Neural cell (in vitro differentiated cells): ENCODE results near the gene XXYLT1. TPM values are rescaled to one million over a fixed set of nuclear protein-coding genes. Genes with fewer than 3 reads are reported as not detected.

Experiments used
- H2AFZ ChIP-seq: fragments of 200-600, 300-800 bp; sonication (generic), shearing (Covaris generic); 2 replicates; pipeline ENCODE4 v1.6.0; 2014; ENCODE audit warnings: low read depth, mild to moderate bottlenecking, antibody characterized with exemption, low read length, moderate library complexity
- H3F3A ChIP-seq: fragments of 200-600 bp; shearing (Covaris generic); 2 replicates; pipeline ENCODE4 v1.6.1; 2016; ENCODE audit warnings: mild to moderate bottlenecking, moderate library complexity, mixed read lengths, antibody characterized with exemption, low read length; ENCODE audit not compliant: insufficient read depth, poor library complexity, severe bottlenecking
- H3K27ac ChIP-seq: fragments of 200-600, 300-800 bp; sonication (generic), shearing (Covaris generic); 2 replicates; pipeline ENCODE4 v1.5.1; 2014; ENCODE audit warnings: mild to moderate bottlenecking, low read length, moderate library complexity
- H3K27me3 ChIP-seq: fragments of 300-800, 200-600 bp; sonication (generic), shearing (Covaris generic); 2 replicates; pipeline ENCODE4 v1.6.0; 2014; ENCODE audit warnings: mild to moderate bottlenecking, low read depth, low read length, moderate library complexity; ENCODE audit not compliant: insufficient read depth
- H3K36me3 ChIP-seq: fragments of 300-800, 200-600 bp; sonication (generic), shearing (Covaris generic); 2 replicates; pipeline ENCODE4 v1.5.1; 2014; ENCODE audit warnings: mild to moderate bottlenecking, antibody characterized with exemption, low read length, moderate library complexity; ENCODE audit not compliant: insufficient read depth
- H3K4me2 ChIP-seq: fragments of 300-800, 200-600 bp; sonication (generic), shearing (Covaris generic); 2 replicates; pipeline ENCODE4 v1.6.0; 2014; ENCODE audit warnings: mild to moderate bottlenecking, low read length
- H3K4me3 ChIP-seq: fragments of 300-800, 200-600 bp; sonication (generic), shearing (Covaris generic); 2 replicates; pipeline ENCODE4 v1.5.1; 2014; ENCODE audit warnings: mild to moderate bottlenecking, low read length, moderate library complexity
- H3K79me2 ChIP-seq: fragments of 200-600 bp; shearing (Covaris generic); replicated peaks from 2 replicates; pipeline ENCODE4 v1.6.0; 2014; ENCODE audit warnings: mild to moderate bottlenecking, low read length, moderate library complexity; ENCODE audit not compliant: insufficient read depth
- H3K9ac ChIP-seq: fragments of 300-800, 200-600 bp; sonication (generic), shearing (Covaris generic); 2 replicates; pipeline ENCODE4 v1.6.1; 2016; ENCODE audit warnings: mild to moderate bottlenecking, low read length, mixed read lengths
- H3K9me2 ChIP-seq: fragments of 200-600 bp; shearing (Covaris generic); 2 replicates; pipeline ENCODE4 v1.6.1; 2016; ENCODE audit warnings: mild to moderate bottlenecking, low read length, mixed read lengths; ENCODE audit not compliant: insufficient read depth
- H3K9me3 ChIP-seq: fragments of 200-600, 300-800 bp; sonication (generic), shearing (Covaris generic); 2 replicates; pipeline ENCODE4 v1.6.1; 2016; ENCODE audit warnings: mild to moderate bottlenecking, mixed run types, low read length, moderate library complexity, mixed read lengths
- H4K20me1 ChIP-seq: fragments of 200-600 bp; shearing (Covaris generic); 2 replicates; pipeline ENCODE4 v1.6.1; 2016; ENCODE audit warnings: mild to moderate bottlenecking, mixed run types; ENCODE audit not compliant: insufficient read depth
- EP300 ChIP-seq: fragments of 450-650 bp; conservative IDR thresholded peaks from 2 replicates; pipeline ENCODE4 v1.6.1; 2014; ENCODE audit warnings: antibody characterized with exemption, mild to moderate bottlenecking, moderate library complexity; ENCODE audit not compliant: poor library complexity, severe bottlenecking
- EZH2 ChIP-seq: fragments of 200-600, 300-800 bp; shearing (Covaris generic), sonication (generic); IDR thresholded peaks from 2 replicates; pipeline ENCODE4 v1.6.1; 2014; ENCODE audit warnings: antibody characterized with exemption, low read length, borderline replicate concordance, mild to moderate bottlenecking; ENCODE audit not compliant: insufficient read depth, poor library complexity, severe bottlenecking
- MXI1 ChIP-seq: fragments of 450-650 bp; conservative IDR thresholded peaks from 2 replicates; pipeline ENCODE4 v1.6.1; 2014; ENCODE audit warnings: antibody characterized with exemption, mild to moderate bottlenecking; ENCODE audit not compliant: poor library complexity, severe bottlenecking
- POLR2AphosphoS5 ChIP-seq: IDR thresholded peaks from 2 replicates; pipeline ENCODE4 v1.6.1; 2012
- RAD21 ChIP-seq: fragments of 450-650 bp; conservative IDR thresholded peaks from 2 replicates; pipeline ENCODE4 v1.6.1; 2014; ENCODE audit warnings: antibody characterized with exemption, mild to moderate bottlenecking, moderate library complexity
- SMC3 ChIP-seq: fragments of 450-650 bp; conservative IDR thresholded peaks from 2 replicates; pipeline ENCODE4 v1.6.1; 2014; ENCODE audit warnings: antibody characterized with exemption, mild to moderate bottlenecking, moderate library complexity; ENCODE audit not compliant: poor library complexity
- TAF1 ChIP-seq: IDR thresholded peaks from 2 replicates; pipeline ENCODE4 v1.6.1; 2012; ENCODE audit warnings: low read depth
- polyA plus RNA-seq: library from polyadenylated mRNA; depleted of rRNA; stranded (reverse); fragments of >200 nt; gene quantifications from 2 replicates; pipeline ENCODE4 v1.2.3, GENCODE V29; 2014
- TF ChIP-seq, protein P1 (sequence below): fragments of 450-650 bp; IDR thresholded peaks from 2 replicates; pipeline ENCODE4 v1.5.1; 2014; ENCODE audit warnings: antibody characterized with exemption, mild to moderate bottlenecking, moderate library complexity; ENCODE audit not compliant: poor library complexity, severe bottlenecking
- TF ChIP-seq, protein P2 (sequence below): IDR thresholded peaks from 2 replicates; pipeline ENCODE4 v1.6.1; 2012; ENCODE audit warnings: borderline replicate concordance

Gene XXYLT1
- polyA plus RNA-seq, 1 donor from 2014 or later: 25.4 TPM

DNA sequence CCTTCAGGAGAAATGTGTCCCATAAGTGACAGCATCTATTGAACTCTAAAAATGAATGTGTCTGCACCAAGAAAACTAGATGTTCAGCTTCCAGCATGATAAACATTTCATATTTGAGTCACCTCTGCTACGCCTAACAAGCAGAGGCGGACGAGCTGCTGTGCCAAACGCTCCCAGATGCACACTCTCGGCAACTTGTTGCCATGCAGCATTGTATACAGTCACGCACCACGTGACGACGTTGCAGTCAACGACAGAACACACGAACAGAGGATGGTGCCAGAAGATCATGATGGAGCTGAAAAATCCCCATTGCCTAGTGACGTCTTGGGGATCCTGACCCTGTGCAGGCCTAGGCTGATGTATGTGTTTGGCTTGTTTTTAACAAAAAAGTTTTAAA is 137.5 kb downstream of the XXYLT1 start:
- Histone ChIP-seq H3K36me3 (no peaks in the 10 kb centered on the region), H3K27me3 (no peaks in the 10 kb centered on the region), H3K4me2 (no peak overlapping the region), H3K9me2 (no peaks in the 10 kb centered on the region), H3K79me2 (no peaks in the 10 kb centered on the region), H3F3A (no peaks in the 10 kb centered on the region), H2AFZ (no peak overlapping the region), H3K27ac (no peak overlapping the region), H4K20me1 (no peaks in the 10 kb centered on the region), H3K9ac (no peak overlapping the region), H3K4me3 (no peak overlapping the region), H3K9me3 (no peaks in the 10 kb centered on the region)
- no peak for TF ChIP-seq SMC3

DNA sequence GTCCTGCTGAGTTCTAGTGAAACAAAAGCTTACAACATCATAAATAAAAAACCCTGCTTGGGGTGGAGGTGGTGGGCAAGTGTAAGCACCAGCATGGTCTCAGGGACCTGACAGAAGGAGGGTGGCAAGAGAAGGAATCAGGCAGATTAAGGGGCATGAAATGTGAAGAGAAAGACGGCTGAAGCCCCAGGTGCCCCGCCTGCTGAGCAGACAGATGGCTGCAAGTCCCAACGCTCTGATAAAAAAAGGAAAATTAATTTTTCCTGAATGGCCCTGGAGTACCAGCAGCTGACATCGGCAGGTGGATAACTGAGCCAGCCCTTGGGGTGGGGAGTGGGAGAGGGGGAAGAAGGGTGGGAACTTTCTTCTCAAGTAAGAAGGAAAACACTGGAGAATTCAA is 137.9 kb downstream of the XXYLT1 start:
- Histone ChIP-seq H3K36me3 (no peaks in the 10 kb centered on the region), H3K79me2 (no peaks in the 10 kb centered on the region), H4K20me1 (no peaks in the 10 kb centered on the region), H3K27me3 (no peaks in the 10 kb centered on the region), H3F3A (no peaks in the 10 kb centered on the region), H3K9me2 (no peaks in the 10 kb centered on the region), H3K4me2 (no peak overlapping the region), H3K4me3 (no peak overlapping the region), H2AFZ (no peak overlapping the region), H3K9me3 (no peaks in the 10 kb centered on the region), H3K9ac (no peak overlapping the region), H3K27ac (no peak overlapping the region)
- TF ChIP-seq EP300 (no peak), SMC3 (no peak), RAD21 (no peak), POLR2AphosphoS5 (no peak), TAF1 (no peak), EZH2 (no peak), MXI1 (no peak)
- TF ChIP-seq, protein P1, sequence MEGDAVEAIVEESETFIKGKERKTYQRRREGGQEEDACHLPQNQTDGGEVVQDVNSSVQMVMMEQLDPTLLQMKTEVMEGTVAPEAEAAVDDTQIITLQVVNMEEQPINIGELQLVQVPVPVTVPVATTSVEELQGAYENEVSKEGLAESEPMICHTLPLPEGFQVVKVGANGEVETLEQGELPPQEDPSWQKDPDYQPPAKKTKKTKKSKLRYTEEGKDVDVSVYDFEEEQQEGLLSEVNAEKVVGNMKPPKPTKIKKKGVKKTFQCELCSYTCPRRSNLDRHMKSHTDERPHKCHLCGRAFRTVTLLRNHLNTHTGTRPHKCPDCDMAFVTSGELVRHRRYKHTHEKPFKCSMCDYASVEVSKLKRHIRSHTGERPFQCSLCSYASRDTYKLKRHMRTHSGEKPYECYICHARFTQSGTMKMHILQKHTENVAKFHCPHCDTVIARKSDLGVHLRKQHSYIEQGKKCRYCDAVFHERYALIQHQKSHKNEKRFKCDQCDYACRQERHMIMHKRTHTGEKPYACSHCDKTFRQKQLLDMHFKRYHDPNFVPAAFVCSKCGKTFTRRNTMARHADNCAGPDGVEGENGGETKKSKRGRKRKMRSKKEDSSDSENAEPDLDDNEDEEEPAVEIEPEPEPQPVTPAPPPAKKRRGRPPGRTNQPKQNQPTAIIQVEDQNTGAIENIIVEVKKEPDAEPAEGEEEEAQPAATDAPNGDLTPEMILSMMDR: no peak
- TF ChIP-seq, protein P2, sequence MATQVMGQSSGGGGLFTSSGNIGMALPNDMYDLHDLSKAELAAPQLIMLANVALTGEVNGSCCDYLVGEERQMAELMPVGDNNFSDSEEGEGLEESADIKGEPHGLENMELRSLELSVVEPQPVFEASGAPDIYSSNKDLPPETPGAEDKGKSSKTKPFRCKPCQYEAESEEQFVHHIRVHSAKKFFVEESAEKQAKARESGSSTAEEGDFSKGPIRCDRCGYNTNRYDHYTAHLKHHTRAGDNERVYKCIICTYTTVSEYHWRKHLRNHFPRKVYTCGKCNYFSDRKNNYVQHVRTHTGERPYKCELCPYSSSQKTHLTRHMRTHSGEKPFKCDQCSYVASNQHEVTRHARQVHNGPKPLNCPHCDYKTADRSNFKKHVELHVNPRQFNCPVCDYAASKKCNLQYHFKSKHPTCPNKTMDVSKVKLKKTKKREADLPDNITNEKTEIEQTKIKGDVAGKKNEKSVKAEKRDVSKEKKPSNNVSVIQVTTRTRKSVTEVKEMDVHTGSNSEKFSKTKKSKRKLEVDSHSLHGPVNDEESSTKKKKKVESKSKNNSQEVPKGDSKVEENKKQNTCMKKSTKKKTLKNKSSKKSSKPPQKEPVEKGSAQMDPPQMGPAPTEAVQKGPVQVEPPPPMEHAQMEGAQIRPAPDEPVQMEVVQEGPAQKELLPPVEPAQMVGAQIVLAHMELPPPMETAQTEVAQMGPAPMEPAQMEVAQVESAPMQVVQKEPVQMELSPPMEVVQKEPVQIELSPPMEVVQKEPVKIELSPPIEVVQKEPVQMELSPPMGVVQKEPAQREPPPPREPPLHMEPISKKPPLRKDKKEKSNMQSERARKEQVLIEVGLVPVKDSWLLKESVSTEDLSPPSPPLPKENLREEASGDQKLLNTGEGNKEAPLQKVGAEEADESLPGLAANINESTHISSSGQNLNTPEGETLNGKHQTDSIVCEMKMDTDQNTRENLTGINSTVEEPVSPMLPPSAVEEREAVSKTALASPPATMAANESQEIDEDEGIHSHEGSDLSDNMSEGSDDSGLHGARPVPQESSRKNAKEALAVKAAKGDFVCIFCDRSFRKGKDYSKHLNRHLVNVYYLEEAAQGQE: no peak

DNA sequence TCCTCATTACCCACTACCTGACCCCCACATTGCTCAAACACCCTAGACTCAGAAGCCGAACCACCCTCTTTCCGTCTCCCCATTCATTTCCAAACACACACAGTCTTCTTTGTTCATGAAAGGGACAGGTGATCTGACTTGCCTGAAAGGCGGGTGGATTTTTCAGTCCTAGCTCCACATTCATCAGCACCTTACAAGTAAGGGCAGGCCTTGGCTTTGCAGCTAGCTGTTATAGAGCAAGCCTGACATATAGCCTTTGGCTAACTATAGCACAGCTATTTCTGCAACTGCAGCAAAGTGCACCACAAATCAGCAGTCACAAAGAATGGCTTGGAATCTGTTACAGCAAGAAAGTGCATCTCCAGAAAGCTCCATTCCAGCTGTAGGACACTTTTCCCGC is 139.8 kb downstream of the XXYLT1 start:
- Histone ChIP-seq H3K4me2 (no peak overlapping the region), H3K4me3 (no peak overlapping the region), H3K79me2 (no peaks in the 10 kb centered on the region), H3K27ac (no peak overlapping the region), H3K36me3 (no peaks in the 10 kb centered on the region), H3K9ac (no peak overlapping the region), H4K20me1 (no peaks in the 10 kb centered on the region), H2AFZ (no peak overlapping the region), H3K27me3 (no peaks in the 10 kb centered on the region), H3F3A (no peaks in the 10 kb centered on the region), H3K9me3 (no peaks in the 10 kb centered on the region), H3K9me2 (no peaks in the 10 kb centered on the region)
- no peak for TF ChIP-seq RAD21
- TF ChIP-seq, protein P2: no peak
- TF ChIP-seq SMC3: no peak
- TF ChIP-seq, protein P1: no peak
- TF ChIP-seq MXI1: no peak
- no peak for TF ChIP-seq EZH2
- TF ChIP-seq POLR2AphosphoS5: no peak
- TF ChIP-seq TAF1: no peak
- TF ChIP-seq EP300: no peak
